ENCODE measurements around the gene GLRX2.
"Not testable (repeated sequence)": the region's sequence is repeated elsewhere in the genome, so short reads cannot be mapped to it uniquely, and the experiment has no call there.

Gene GLRX2

DNA sequence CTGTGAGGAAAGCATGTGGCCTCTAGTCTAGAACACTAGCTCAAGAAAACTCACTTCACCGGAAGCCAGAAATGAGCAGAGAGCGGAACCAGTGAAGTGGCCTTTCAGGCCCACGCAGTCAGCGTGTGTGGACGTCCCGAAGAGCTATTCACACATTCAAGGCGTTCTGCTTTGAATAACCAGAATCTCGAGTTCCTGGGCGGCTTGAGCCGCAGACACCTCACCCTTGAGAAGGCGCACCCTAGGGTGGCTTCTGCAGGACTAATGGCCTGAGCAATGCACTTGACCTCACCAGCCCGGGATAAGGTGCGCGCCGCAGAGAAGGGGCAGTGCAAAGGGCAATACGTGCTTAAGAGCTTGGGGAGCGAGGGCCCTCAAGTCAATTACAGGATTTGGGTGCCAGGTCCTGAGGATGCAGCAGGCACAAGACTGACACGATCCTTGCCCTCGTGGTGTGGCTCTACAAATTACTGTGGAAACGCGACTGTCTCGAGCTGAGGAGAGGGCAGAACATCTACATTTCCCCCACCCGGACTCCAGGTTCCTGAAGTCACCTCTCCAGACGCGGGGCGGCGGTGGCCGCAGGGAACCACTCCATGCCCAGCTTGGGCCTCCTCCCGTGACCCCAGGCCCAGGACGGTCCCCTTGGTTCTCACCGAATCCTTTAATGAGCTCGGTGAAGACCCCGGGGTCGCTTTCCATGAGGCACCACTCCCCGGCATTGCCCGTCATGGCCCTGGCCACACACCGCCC lies 46.5 kb downstream of the GLRX2 start:
- TF ChIP-seq ZNF274 (IDR thresholded peaks at IDR 0.05; ENCODE audit: low read depth, low read length) = no peak
- no peak for TF ChIP-seq SUZ12 (IDR thresholded peaks at IDR 0.05; ENCODE audit: extremely low read depth, insufficient read depth, insufficient read length)
- no peak for TF ChIP-seq YY1 (IDR thresholded peaks at IDR 0.05; ENCODE audit: insufficient read depth, insufficient read length)
- H3K36me3 ChIP-seq (ENCODE audit: insufficient read depth, insufficient read length, low read length) = peaks cover 24% of the 10 kb centered on the region
- DNase-seq (ENCODE audit: low read depth, low spot score) = no peak
- H3K9ac ChIP-seq (ENCODE audit: insufficient read length, low read depth) = peak overlapping the region; percentile 99
- peak overlapping the region; percentile 97 for H3K4me3 ChIP-seq (ENCODE audit: insufficient read length, low read depth)
- no peaks in the 10 kb centered on the region for H3K9me3 ChIP-seq (ENCODE audit: insufficient read depth, low read length)
- H3K27me3 ChIP-seq (ENCODE audit: insufficient read depth, insufficient read length) = no peaks in the 10 kb centered on the region
- H3K4me1 ChIP-seq (ENCODE audit: insufficient read depth, insufficient read length) = no peaks in the 10 kb centered on the region

DNA sequence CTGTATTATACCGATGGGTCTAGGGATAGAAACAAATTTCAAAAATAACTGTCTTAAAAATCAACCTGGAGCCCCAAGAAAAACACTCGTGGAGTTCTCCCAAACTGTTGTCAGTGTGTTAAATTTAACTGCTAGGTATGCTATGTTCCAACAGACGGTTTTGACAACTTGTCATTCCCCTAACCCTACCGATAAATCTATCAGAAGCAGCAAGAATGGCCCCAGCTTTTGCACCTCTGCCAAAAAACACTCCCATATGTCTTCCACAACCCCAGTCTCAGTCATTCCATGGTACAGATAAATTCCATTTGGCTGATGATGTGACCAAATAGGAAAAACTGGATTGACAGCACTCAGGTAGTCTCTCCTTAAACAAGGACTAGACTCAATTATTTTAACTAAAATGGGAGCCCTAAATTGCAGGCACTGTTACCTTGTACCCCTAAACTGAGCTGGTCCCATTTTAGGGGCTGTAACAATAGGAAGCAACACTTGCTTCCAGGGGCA lies 51.0 kb downstream of the GLRX2 start:
- DNase-seq (ENCODE audit: low read depth, low spot score) = no peak
- Histone ChIP-seq H3K9ac (ENCODE audit: insufficient read length, low read depth) (no peak overlapping the region), H3K4me1 (ENCODE audit: insufficient read depth, insufficient read length) (no peaks in the 10 kb centered on the region), H3K27me3 (ENCODE audit: insufficient read depth, insufficient read length) (no peaks in the 10 kb centered on the region), H3K9me3 (ENCODE audit: insufficient read depth, low read length) (no peaks in the 10 kb centered on the region), H3K4me3 (ENCODE audit: insufficient read length, low read depth) (no peak overlapping the region), H3K36me3 (ENCODE audit: insufficient read depth, insufficient read length, low read length) (peaks cover 36% of the 10 kb centered on the region)
- TF ChIP-seq ZNF274 (IDR thresholded peaks at IDR 0.05; ENCODE audit: low read depth, low read length) (no peak), YY1 (IDR thresholded peaks at IDR 0.05; ENCODE audit: insufficient read depth, insufficient read length) (no peak), SUZ12 (IDR thresholded peaks at IDR 0.05; ENCODE audit: extremely low read depth, insufficient read depth, insufficient read length) (no peak)

DNA sequence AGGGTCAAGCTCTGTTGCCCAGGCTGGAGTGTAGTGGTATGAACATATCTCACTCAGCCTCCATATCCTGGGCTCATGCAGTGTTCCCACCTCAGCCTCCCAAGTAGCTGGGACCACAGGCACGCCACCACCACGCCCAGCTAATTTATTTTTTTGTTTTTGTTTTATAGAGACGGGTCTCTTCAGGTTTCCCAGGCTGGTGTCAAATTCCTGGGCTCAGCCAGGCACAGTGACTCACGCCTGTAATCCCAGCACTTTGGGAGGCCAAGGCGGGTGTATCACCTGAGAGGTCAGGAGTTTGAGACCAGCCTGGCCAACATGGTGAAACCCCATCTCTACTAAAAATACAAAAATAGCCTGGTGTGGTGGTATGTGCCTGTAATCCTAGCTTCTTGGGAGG lies 56.3 kb downstream of the GLRX2 start:
- H3K27me3 ChIP-seq (ENCODE audit: insufficient read depth, insufficient read length); H3K9me3 ChIP-seq (ENCODE audit: insufficient read depth, low read length); H3K4me1 ChIP-seq (ENCODE audit: insufficient read depth, insufficient read length); DNase-seq (ENCODE audit: low read depth, low spot score); H3K4me3 ChIP-seq (ENCODE audit: insufficient read length, low read depth); H3K9ac ChIP-seq (ENCODE audit: insufficient read length, low read depth): not testable (repeated sequence)
- peaks cover 68% of the 10 kb centered on the region for H3K36me3 ChIP-seq (ENCODE audit: insufficient read depth, insufficient read length, low read length)

All from NT2/D1 (cell line).